ENCODE results near the gene CATSPERD. TPM values are rescaled to one million over a fixed set of nuclear protein-coding genes. Genes with fewer than 3 reads are reported as not detected.

CATSPERD gene
- polyA plus RNA-seq, 1 donor (not counting 4 experiments of a cell fraction or from before 2014, with no cell fraction given), result not detected

DNA sequence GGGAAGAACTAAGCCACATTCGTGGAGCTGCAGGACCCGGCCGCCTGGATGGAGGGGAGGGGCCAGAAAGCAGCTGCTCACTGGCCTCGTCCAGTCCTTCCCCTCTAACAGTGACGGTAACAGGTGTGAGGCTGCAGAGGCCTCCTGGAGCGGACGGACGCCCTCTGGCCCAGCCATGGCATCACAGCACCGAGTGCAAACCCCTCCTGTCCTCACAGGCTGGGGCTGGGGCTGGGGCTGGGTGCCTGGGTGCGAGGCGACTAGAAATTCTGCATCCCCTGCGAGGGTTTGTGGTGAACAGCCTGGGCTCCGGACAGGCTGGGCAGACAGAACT, 43.7 kb upstream of the CATSPERD start:
- Histone ChIP-seq H3K4me3 (ENCODE audit: control insufficient read depth in 2 of 3, extremely low read depth in 1 of 3, insufficient read depth in 2 of 3, low read depth in 1 of 3, low read length in 3 of 3) (no peak overlapping the region), H3K4me2 (ENCODE audit: control insufficient read depth, extremely low read depth, insufficient read depth, low read depth, low read length) (no peak overlapping the region), H3K9me3 (ENCODE audit: control insufficient read depth, low read depth, low read length) (no peaks in the 10 kb centered on the region), H2AFZ (ENCODE audit: control insufficient read depth, low read length) (no peak overlapping the region), H3K27ac (ENCODE audit: control insufficient read depth, insufficient read depth, low read length) (no peak overlapping the region), H3K4me1 (ENCODE audit: control insufficient read depth, extremely low read depth, insufficient read depth, low read length) (peaks cover 11% of the 10 kb centered on the region), H3K9ac (ENCODE audit: control insufficient read depth, extremely low read depth, insufficient read depth, low read length) (no peak overlapping the region), H3K36me3 (ENCODE audit: control insufficient read depth in 2 of 2, extremely low read depth in 1 of 2, insufficient read depth in 2 of 2, low read length in 2 of 2) (peaks cover 6 to 8% of the 10 kb centered on the region in 2 experiments), H3K27me3 (ENCODE audit: control insufficient read depth, extremely low read depth, insufficient read depth, low read length) (no peaks in the 10 kb centered on the region), H3K9me1 (ENCODE audit: control insufficient read depth, extremely low read depth, insufficient read depth, low read length) (no peaks in the 10 kb centered on the region), H3K79me2 (ENCODE audit: control insufficient read depth, insufficient read depth, low read length) (peaks cover 10% of the 10 kb centered on the region), H4K20me1 (ENCODE audit: control insufficient read depth, extremely low read depth, insufficient read depth, low read length) (no peaks in the 10 kb centered on the region)
- no peak for DNase-seq (ENCODE audit: low read depth, low spot score)
- FAIRE-seq, result no peak
- TF ChIP-seq, protein P1, sequence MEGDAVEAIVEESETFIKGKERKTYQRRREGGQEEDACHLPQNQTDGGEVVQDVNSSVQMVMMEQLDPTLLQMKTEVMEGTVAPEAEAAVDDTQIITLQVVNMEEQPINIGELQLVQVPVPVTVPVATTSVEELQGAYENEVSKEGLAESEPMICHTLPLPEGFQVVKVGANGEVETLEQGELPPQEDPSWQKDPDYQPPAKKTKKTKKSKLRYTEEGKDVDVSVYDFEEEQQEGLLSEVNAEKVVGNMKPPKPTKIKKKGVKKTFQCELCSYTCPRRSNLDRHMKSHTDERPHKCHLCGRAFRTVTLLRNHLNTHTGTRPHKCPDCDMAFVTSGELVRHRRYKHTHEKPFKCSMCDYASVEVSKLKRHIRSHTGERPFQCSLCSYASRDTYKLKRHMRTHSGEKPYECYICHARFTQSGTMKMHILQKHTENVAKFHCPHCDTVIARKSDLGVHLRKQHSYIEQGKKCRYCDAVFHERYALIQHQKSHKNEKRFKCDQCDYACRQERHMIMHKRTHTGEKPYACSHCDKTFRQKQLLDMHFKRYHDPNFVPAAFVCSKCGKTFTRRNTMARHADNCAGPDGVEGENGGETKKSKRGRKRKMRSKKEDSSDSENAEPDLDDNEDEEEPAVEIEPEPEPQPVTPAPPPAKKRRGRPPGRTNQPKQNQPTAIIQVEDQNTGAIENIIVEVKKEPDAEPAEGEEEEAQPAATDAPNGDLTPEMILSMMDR (optimal IDR thresholded peaks at IDR 0.05 in 1 of 3, IDR thresholded peaks at IDR 0.05 in 1 of 3, conservative IDR thresholded peaks at IDR 0.05 in 1 of 3; ENCODE audit: extremely low read depth in 1 of 3, insufficient read depth in 2 of 3, low read length in 3 of 3), result no peak
- no peak for TF ChIP-seq EZH2 (IDR thresholded peaks at IDR 0.05; ENCODE audit: low read length)
- dilution Hi-C loops (cut with MboI; ENCODE audit: extremely low pct_ligation_motif_present, low sequenced_read_pairs), result no loop called here

DNA sequence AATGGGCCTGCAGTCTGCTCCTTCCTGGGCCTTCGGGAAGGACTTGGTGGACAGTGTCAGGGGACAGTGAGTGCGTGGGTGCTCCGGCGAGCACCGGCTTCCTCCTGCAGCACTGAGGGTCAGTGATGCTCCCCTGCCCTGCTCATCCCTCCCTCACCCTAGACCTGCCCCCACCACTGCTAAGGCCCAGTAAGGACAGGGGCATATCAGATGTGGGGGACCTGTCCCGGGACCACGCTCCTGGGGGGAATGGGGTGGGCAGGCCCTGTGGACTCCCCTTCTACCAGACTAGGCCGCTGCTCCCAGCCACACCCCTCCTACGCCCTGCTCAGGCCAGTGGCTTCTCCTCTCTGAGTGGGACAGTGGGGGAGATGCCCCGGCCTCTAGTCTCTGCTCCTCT, 43.3 kb upstream of the CATSPERD start:
- TF ChIP-seq EZH2 (IDR thresholded peaks at IDR 0.05; ENCODE audit: low read length), result no peak
- TF ChIP-seq, protein P1 (optimal IDR thresholded peaks at IDR 0.05 in 1 of 3, IDR thresholded peaks at IDR 0.05 in 1 of 3, conservative IDR thresholded peaks at IDR 0.05 in 1 of 3; ENCODE audit: extremely low read depth in 1 of 3, insufficient read depth in 2 of 3, low read length in 3 of 3), result no peak
- Histone ChIP-seq H3K9me1 (ENCODE audit: control insufficient read depth, extremely low read depth, insufficient read depth, low read length) (no peaks in the 10 kb centered on the region), H3K9ac (ENCODE audit: control insufficient read depth, extremely low read depth, insufficient read depth, low read length) (no peak overlapping the region), H3K27me3 (ENCODE audit: control insufficient read depth, extremely low read depth, insufficient read depth, low read length) (no peaks in the 10 kb centered on the region), H3K79me2 (ENCODE audit: control insufficient read depth, insufficient read depth, low read length) (peaks cover 10% of the 10 kb centered on the region), H3K9me3 (ENCODE audit: control insufficient read depth, low read depth, low read length) (no peaks in the 10 kb centered on the region), H2AFZ (ENCODE audit: control insufficient read depth, low read length) (no peak overlapping the region), H3K4me2 (ENCODE audit: control insufficient read depth, extremely low read depth, insufficient read depth, low read depth, low read length) (no peak overlapping the region), H3K27ac (ENCODE audit: control insufficient read depth, insufficient read depth, low read length) (no peak overlapping the region), H3K36me3 (ENCODE audit: control insufficient read depth in 2 of 2, extremely low read depth in 1 of 2, insufficient read depth in 2 of 2, low read length in 2 of 2) (peaks cover 4 to 8% of the 10 kb centered on the region in 2 experiments), H4K20me1 (ENCODE audit: control insufficient read depth, extremely low read depth, insufficient read depth, low read length) (no peaks in the 10 kb centered on the region), H3K4me3 (ENCODE audit: control insufficient read depth in 2 of 3, extremely low read depth in 1 of 3, insufficient read depth in 2 of 3, low read depth in 1 of 3, low read length in 3 of 3) (no peak overlapping the region), H3K4me1 (ENCODE audit: control insufficient read depth, extremely low read depth, insufficient read depth, low read length) (peaks cover 11% of the 10 kb centered on the region)
- FAIRE-seq (no peak), DNase-seq (ENCODE audit: low read depth, low spot score) (no peak)
- dilution Hi-C loops (cut with MboI; ENCODE audit: extremely low pct_ligation_motif_present, low sequenced_read_pairs), result no loop called here
